Glomerular visceral epithelial cell (primary cell): Measurements from ENCODE around the gene LHX8.
"Not testable (repeated sequence)": the region's sequence is repeated elsewhere in the genome, so short reads cannot be mapped to it uniquely, and the experiment has no call there.

ENCODE experiments used
- DNase-seq: peaks from one replicate; pipeline ENCODE4 v3.0.0-alpha.2; 2016; ENCODE audit errors: extremely low spot score

The LHX8 gene

DNA sequence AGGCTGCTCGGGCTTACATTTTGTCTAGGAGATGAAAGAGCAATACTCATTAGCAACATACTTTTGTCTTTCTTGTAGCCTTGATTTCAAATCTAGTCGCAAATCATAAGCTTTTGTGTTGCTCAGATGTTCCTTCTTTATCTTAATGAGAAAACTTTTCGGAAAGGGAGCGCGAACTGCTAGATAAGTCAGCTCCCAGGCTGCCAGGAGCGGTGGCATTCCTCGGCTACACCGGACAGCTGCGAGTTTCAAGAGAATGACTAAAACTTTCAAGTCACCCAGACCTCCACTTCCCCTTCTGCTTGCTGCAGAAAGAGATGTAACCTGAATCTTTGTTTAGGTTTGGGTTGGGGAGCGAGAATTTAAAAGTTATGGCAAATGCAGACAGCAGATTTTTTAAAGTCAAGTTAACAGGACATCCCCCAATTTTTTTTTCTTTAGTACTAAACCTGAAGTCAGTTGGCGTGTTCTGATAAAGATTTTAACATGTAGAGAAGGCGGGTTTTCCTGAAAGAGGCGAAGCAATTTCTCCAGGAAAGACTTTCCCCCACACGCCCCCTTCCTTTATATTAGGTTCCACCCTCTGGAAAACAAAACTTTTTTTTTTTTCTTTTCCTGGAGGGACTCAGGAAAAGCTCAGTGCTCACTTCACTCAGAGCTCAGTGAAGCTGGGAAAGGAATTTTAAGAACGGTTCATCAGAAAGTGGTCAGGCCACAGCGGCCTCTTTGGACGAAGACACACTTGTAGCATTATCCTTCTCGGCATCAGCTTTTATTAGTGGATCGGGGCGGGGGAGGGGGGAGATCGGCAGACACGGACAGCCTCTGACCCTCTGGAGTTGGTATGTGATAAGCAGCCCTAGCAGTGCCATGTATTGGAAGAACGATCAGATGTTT lies at the start of gene LHX8:
Gene LHX8 (plus strand): TSS at position 639 of the 897 bp plus-strand sequence. CDS start 2,227 bp downstream, outside the sequence.
- no peak for DNase-seq

DNA sequence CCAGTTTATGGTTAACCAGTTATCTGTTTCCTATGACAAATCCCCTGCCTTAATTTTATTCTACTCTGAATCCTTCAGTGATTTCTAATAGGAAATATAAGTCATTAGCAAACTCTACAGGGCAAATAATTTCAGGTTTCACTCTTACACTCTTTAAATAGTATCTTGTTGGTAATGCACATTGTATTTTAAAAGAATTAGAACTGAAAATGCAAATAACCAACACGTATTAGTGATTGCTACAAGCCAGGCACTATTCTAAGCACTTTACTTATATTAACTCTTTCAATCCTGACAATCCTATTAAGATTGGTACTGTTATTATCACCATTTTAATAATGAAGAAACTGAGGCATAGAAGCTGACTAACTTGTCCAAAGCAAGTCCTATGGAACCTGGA lies 48.3 kb upstream of the LHX8 start:
- DNase-seq = no peak

DNA sequence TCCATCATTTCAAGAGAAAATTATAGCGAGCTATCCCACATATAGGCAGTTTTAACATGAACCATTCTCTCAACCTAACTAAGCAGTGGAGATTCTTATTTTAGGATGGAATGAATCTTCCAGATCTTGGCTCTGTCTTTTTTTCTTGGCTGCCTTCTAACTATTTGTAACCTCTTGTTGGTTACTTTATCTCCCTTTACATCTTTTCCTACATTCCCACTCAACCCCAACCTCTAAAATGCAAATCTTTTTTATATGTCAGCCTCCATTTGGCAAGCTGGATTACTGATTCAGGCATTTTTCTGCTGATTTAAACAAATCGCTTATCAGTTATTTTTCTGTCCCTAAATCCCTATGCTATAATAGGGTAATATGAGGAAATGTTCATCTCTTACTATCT lies 46.9 kb upstream of the LHX8 start:
- no peak for DNase-seq

DNA sequence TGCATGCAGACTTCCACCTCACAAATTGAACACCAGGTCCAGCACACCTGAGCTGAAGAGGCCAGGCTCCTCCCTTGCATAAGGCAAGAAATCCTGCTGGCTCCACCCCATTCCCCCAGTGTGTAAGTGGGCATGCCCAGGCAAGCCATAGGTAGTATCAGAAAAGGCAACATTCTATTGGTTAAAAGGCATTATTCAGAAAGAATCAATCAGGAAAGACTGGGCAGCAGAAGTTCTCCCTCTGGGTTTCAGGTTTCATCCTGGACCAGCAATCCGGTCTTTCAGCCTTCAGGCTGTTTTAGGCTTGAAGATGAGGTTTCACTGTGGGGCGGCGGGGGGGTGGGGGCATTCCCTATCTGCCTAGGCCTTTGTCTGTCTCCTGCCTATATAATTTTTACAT lies 42.0 kb upstream of the LHX8 start:
- DNase-seq = no peak

DNA sequence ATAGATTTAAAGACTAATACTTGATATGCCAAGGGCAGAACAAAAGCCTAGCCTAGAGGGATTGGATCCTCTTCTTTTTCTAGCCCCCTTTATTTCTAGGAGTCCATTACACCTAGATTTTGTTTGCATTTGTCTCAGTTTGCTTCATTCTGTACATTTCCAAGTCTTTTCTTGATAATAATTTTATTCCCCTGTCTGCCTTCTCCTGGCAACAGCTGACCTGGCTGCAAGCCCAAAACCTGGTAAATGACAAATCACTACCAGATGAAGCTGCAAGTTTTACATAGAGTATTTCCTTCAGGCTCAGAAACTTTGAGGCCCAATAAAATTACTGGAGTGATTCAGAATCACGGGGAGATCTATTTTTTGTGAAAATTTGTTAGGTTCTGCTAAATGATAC lies 36.5 kb upstream of the LHX8 start:
- DNase-seq = peak; percentile 11

DNA sequence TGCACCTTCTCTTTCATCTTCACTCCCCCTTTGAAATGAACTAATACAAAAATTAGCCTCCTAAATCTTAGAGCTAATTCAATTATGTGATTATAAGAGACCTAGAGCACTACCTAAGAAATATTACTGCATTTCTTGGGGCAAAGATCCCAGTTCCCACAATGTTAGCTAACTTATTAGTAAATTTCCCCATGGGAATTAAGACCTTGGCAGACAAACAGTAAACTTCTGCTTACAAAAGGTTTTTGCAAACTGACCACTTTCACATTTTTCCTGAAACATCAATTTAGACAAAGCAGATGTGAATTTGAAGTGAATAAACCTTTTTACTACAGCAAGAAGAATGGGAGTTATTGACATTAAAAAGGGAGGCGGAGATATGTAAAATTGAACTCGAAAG lies 34.6 kb upstream of the LHX8 start:
- DNase-seq = no peak

DNA sequence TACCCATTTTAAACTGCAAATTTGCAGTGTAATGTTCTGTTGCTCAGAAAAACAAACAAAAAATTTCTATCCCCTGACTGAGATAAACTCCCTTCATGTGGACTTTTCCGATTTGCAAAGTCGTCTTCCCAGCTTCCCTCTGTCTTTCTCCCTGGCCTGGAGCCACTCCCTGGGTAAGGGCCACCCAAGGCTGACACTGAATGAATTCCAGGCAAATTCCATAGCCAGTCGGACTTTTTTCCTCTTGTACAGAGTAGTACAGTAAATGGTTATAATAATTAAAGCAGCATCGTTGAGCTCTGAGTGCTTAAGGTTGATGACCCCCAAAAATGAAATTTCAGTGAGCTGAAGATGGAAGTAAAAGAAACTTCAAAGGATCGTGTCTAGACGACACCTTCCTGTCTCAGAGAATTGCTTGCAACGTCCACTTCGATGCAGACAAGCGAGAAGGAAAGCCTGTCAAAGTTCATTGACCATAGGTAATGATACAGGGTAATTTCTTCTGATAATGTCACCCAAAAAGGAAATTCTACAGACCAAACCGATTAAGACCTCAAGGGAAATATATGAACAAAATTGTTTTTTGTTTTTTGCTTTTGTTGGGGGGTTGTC lies 33.6 kb upstream of the LHX8 start:
- no peak for DNase-seq

DNA sequence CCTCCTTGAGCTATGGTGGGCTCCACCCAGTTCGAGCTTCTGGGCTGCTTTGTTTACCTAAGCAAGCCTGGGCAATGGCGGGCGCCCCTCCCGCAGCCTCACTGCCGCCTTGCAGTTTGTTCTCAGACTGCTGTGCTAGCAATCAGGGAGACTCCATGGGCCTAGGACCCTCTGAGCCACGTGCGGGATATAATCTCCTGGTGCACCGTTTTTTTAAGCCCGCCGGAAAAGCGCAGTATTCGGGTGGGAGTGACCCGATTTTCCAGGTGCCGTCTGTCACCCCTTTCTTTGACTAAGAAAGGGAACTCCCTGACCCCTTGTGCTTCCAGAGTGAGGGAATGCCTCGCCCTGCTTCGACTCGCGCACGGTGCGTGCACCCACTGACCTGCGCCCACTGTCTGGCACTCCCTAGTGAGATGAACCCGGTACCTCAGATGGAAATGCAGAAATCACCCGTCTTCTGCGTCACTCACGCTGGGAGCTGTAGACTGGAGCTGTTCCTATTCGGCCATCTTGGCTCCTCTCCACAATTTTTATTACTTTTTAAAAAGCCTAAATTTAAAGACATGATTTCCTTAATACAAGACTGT lies 21.7 kb upstream of the LHX8 start:
- DNase-seq = not testable (repeated sequence)

DNA sequence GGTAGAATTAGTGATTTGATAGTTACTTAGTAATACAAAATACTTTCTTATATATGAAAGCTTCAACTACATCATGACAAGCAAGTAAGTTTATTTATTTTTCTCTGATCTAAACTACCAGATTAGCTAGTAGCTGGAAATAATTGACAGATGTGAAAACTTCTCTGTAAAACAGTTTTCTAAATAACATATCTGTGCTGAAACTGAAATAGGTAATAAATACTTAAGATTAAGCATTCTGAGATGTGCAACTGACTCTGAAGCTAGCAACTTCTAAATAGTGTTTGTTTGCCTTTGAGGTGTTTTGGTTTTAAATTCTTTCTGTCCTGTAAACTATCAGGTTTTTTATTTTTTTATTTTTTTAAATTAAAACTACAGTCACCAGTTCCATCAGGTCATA lies 18.5 kb upstream of the LHX8 start:
- no peak for DNase-seq

DNA sequence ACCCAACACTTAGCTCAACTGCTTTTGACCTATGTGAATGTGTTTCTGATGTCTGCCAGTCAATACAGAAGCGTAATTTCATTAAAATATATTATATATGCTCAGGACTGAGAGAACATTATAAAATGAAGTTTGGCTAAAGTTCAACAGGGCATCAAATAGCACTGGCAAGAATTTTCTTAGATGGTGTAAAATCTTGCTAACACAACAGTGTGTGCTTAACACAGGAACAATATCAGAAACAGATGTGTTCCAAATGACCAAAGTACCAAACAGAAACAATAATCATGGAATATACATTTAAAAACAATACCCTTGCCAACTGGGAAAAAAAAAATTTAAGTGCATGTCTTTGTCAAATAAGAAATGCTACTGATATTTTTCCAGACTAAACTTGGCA lies 10.4 kb upstream of the LHX8 start:
- DNase-seq = no peak

DNA sequence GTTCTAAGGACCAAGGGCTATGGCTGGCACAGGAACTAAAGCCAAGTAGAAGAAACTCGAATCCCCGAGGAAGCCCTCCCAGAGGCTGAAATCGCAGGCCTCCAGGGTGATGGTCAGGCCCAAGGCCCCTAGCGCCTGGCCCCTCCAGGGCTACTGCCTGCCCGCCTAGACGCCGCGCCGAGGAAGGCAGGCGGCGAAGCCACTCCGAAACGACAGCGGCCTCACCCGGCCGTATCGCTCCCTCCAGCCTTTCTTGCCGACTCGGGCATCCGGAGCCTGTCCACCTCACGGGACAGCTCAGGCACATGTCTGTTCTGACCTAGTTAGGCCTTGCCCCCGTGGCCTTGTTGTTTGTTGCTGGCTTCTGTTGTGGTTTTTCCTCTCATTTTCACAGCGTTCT lies 9.7 kb upstream of the LHX8 start:
- no peak for DNase-seq

DNA sequence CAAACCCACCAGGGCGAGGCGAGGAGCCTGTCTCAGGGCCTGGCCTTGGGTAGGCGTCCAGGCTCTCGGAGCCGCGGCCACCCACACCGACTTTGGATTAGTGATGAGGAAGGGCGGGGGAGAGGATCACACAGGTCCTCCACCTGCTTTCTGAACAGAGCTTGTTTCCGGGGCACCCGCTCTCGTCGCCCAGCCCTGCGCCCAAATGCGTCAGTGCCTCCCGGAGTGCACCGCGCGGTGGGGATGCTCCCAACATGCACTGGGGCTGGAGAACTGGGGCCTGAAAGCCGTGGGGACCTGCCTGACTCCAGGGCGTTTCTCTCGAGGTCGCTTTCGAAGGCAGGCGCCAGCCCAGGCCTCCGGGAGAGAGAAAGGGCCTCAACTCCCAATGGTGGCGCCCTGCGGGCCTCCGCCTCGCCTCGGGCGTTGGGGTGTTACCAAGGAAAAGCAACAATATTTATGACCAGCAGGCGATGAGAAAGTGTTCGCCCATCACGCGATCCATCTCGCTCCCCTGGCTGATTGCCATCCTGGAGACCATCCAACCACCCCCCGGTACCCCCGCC lies 8.9 kb upstream of the LHX8 start:
- no peak for DNase-seq

DNA sequence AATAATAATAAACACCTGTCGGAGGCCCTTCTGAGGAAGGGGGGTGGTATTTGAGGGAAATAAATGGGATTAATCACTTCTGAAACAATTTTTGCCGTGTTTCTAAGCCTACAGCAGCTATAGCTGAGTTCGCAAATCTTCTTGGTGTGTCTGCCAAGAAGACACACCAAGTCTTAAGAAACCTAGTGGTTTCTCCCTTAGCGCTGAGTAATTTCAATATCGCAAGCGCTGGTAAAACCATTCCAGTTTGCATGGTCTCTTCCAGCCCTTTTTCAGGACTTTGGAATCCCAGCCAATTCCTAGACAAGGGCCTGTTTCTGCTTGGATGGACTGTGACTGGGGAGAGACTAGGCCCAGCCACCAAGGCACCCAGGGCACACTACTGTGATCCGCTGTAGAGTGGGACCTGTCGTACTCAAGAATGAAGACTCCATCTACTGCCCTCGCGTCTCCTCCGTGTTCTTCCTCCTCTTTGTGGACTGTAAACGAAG lies 7.5 kb upstream of the LHX8 start:
- DNase-seq = no peak

DNA sequence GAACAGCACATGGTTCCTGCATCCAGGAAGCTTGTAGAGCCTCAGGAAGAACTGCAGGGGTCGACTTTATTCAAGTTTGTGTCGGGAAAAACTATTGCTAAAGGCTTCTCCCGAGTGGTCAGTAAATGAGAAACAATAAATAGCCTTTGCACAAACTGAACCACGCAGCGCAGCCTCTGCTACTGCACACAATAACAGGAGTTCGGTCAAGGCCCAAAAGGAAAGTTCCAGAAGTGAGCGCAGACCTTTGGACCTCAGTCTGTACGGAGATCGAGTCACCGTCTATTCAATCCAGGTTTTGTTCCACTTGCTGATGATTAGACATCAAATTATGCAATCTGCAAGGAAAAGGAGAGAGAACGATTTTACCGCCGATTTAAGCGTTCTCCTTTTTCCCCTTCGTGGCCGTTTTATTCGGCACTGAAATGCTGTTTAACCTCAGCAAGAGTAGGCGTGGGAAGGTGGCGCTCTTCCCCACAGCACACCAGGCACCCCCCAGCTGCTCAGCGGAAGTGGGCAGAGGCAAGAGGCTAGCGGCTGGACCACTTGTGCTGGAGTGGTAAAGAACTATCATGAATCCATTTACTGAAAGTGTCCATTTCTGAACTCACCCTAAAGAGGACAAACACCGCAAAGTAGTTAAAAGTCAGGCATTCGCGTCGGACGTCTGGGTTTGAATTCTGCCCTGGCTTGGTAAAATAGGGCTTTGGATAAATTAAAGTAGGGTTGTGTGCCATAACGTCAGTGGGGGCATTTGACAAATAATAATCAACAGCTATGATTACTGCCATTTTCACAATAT lies 6.1 kb upstream of the LHX8 start:
- DNase-seq = no peak

DNA sequence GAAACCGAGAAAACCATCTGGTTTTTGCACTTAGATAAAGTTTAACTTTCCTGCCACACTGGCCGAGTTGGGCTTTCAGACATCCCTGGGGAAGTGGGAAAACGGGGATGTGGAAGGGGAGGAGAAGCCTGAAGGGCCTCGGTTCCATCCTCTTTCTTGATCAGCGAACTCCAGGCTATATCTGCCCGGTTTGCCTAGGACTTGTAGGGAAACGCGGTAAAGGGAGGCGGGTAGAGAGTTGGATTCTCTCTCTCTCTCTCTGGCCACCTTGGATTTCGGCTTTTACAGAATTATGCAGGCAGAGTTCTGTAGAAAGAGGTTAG lies 4.6 kb upstream of the LHX8 start:
- DNase-seq = no peak

DNA sequence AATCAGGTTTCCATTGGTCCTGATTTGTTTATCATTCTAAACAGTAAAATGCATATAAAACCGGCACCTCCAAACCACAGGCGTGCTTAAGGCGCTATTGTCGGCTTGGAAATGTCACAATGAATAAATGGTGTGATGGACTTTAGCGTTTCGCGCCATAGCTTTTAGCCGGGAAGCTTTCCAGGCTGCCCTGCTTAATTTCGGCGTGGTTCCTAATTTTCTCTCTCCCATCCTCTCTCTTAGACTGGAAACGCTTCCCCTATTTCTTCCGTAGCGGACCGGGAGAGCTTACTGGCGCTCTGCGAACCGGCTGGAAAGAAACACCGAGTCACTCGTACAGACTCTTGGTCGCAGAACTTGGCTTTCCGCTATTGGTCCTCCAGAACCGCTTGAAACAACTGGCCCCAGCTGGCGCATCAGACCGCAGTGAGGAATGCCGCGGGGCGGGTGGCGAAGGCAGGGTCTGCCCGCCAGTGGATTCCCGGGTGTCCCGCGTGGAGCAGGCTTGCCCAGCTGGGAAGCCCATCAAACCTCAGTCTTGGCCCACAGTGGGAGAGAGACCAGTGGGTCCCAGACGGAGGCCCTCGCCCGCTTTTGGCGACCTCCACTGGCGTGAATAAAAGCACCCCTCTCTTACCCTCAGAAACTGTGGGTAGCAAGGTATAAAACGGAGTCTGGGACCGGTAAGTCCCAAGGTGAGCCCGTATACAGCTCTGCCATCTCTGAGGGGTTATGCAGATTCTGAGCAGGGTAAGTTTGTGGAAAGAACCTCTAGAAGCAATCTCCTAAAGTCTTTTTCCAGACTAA lies 4.0 kb upstream of the LHX8 start:
- no peak for DNase-seq

DNA sequence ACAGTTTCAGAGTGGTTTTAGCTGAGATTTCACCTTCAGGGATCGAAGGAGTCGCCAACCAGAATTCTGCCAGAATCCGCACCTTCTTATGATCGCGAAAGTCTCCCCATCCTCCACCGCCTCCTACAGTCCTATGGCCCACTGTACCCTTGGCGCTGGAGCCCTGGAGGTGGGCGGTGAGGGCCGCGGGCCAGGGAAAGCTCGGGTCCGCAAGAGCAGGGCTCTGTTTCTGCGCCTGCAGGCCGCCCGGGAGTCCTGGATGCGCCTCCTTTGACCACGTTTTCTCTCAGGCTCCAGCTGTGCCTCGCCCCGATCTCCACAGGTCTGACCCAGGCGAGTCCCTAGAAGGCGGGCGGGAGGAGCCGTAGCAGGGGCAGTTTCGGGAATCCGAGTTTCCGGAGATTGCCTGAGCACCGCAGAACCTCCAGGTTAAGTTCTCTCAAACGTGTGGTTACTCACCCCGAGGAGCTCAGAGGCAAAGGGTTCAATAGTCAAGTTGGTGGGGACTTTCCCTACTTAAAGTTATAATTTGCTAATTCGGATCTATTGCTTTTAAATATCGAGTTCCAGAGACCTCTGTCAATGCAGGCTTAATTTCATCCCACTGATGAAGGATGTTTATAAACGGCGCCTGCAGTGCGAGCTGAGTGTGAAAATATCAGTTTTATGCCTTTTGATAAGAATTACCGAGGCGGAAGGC lies 3.2 kb upstream of the LHX8 start:
- no peak for DNase-seq

DNA sequence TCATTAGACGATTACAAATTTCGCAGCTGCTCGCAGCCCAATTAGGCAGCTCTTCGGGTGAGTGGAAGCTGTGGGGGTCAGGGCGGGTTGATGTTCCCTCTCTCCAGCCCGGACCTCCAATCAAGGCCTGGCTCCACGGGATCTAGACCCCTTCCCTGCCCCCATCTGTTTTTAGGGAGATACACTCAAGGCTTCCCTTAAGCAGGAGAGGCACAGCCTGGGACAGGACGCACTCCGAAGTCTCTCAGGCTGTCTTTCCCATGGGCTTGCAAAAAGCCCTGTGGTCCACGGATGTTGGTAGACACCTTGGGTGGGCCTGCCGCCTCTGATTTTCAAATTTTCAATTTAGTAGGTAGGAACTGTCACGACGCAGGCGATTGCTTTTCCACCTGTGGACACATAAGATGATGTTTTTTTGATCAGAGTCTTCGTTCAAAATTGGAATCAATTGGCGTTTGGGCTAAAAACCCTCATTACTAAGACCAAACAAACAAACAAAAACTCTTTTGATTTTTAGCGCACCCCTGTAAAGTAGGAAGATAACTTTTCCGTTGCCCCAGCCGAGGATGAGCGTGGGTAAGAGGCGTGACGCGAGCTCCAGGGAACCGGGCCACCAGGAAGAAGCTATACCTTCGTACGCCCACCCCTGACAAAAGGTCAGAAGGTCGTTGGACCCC lies 2.5 kb upstream of the LHX8 start:
- no peak for DNase-seq

DNA sequence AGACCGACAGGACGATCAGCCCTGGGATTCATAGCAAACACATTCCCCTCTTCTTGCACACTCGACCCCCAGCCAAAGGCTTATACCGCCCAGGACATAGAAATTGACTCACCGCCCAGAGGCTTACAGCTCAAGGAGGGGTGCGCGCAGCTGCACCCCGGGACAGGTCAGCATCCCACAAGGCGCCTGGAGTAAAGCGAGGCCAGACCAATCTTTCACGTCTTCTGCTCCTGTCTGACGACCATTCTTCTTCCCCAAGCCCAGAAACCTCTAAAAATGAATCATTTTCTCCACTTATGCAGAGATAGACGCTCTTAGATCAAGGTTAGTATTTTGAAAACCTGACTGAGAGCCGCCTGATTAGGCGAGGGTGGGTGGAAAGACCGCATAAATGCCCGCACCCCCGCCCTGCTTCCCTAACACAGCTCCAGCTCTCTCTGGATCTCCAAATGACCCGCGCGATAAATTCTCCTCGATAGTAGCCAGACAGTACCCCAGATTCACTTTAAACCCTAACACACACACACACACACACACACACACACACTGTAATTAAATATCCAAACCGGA lies 1.9 kb upstream of the LHX8 start:
- DNase-seq = no peak
